K562 (cell line): ENCODE data around the gene PAX5. TPM values are rescaled to one million over a fixed set of nuclear protein-coding genes. Genes with fewer than 3 reads are reported as not detected.
A peak's percentile ranks its signal among the peaks of the same experiment; 100 is the strongest.

Experiments used
- BRCA1 ChIP-seq, 2 experiments: fragments of 450-650 bp in 1 of 2; sonication (generic) in 1 of 2; formaldehyde crosslinking in 1 of 2; IDR thresholded peaks; 2 replicates each; pipeline versions ENCODE4 v1.5.0 to v1.6.1; 2017 to 2020; ENCODE audit warnings: mild to moderate bottlenecking in 1 of 2, missing genetic modification reagents in 1 of 2
- CBX8 ChIP-seq: fragments of 200-600 bp; sonication (generic); IDR thresholded peaks from 2 replicates; pipeline ENCODE4 v1.6.1; 2012; ENCODE audit warnings: borderline replicate concordance, mixed run types, low read depth, mild to moderate bottlenecking, moderate library complexity, mixed read lengths, low read length, control low read depth, inconsistent platforms; ENCODE audit not compliant: poor library complexity, severe bottlenecking; ENCODE audit errors: extremely low read depth
- DDX20 ChIP-seq: fragments of 450-650 bp; IDR thresholded peaks from 2 replicates; pipeline ENCODE4 v1.6.1; 2016; ENCODE audit warnings: missing genetic modification characterization, low read depth, mild to moderate bottlenecking, missing compliant biosample characterization, moderate library complexity
- ETS2 ChIP-seq: IDR thresholded peaks from 2 replicates; pipeline ENCODE4 v1.6.1; 2016; ENCODE audit warnings: borderline replicate concordance, missing genetic modification characterization, mild to moderate bottlenecking, moderate library complexity, missing compliant biosample characterization; ENCODE audit not compliant: poor library complexity, severe bottlenecking
- NBN ChIP-seq: fragments of 450-650 bp; IDR thresholded peaks from 2 replicates; pipeline ENCODE4 v1.6.1; 2016; ENCODE audit warnings: low read depth, mild to moderate bottlenecking
- NELFE ChIP-seq: IDR thresholded peaks from 2 replicates; pipeline ENCODE4 v1.6.1; 2011; ENCODE audit warnings: mild to moderate bottlenecking; ENCODE audit not compliant: insufficient read depth, insufficient read length
- PCBP1 ChIP-seq: fragments of 200-400 bp; formaldehyde crosslinking; IDR thresholded peaks from 2 replicates; pipeline ENCODE4 v1.6.1; 2018; ENCODE audit warnings: mild to moderate bottlenecking, low read depth, low read length; ENCODE audit not compliant: poor library complexity, severe bottlenecking
- RBBP5 ChIP-seq: fragments of 200-600 bp; sonication (generic); IDR thresholded peaks from 2 replicates; pipeline ENCODE4 v1.6.1; 2012; ENCODE audit warnings: borderline replicate concordance, mild to moderate bottlenecking, low read length, control low read depth, inconsistent platforms; ENCODE audit not compliant: insufficient read depth, poor library complexity, severe bottlenecking
- RBM17 ChIP-seq: fragments of 200-400 bp; formaldehyde crosslinking; IDR thresholded peaks from 2 replicates; pipeline ENCODE4 v1.6.1; 2017; ENCODE audit warnings: low read depth, mild to moderate bottlenecking, low read length, borderline replicate concordance
- RBM39 ChIP-seq: fragments of 200-400 bp; formaldehyde crosslinking; optimal IDR thresholded peaks from 2 replicates; pipeline ENCODE3; 2018; ENCODE audit warnings: low read depth, low read length
- RUNX1 ChIP-seq: sonication (generic); IDR thresholded peaks from 2 replicates; pipeline ENCODE4 v1.6.1; 2016; ENCODE audit warnings: antibody characterized with exemption, low read depth
- polyA plus RNA-seq, 8 experiments: library from polyadenylated mRNA; depleted of rRNA in 4 of 8; stranded (reverse) in 5 of 8; unstranded in 3 of 8; fragments of >200 nt; fragmentation: Nextera tagmentation in 2 of 8; fragmentation: Illumina TruSeq in 1 of 8; extraction: Ambion mirVana in 2 of 8; extraction: Trizol in 1 of 8; gene quantifications; 2 replicates each; pipeline versions ENCODE4 v1.2.1 to v1.2.3, GENCODE V29; 2011 to 2014; ENCODE audit warnings: inconsistent platforms in 1 of 8, missing spikeins in 1 of 8
- total RNA-seq, 7 experiments: library from RNA; depleted of rRNA in 6 of 7; stranded (reverse); fragments of >200 nt in 6 of 7; fragmentation: Illumina TruSeq in 2 of 7; extraction: Trizol in 2 of 7; gene quantifications; 2 replicates each; pipeline versions ENCODE4 v1.2.1 to v1.2.3, GENCODE V29; 2011 to 2021; ENCODE audit warnings: low replicate concordance in 1 of 7
- TF ChIP-seq, protein P1 (sequence below): sonication (generic); formaldehyde crosslinking; IDR thresholded peaks from 2 replicates; pipeline ENCODE4 v1.8.1; 2023; ENCODE audit warnings: missing genetic modification reagents, mild to moderate bottlenecking, borderline replicate concordance
- TF ChIP-seq, protein P2 (sequence below): fragments of 250-450 bp; sonication (Bioruptor Pico); IDR thresholded peaks from 2 replicates; pipeline ENCODE4 v1.8.0; 2022; ENCODE audit warnings: inconsistent platforms
- TF ChIP-seq, protein P3 (sequence below): fragments of 450-650 bp; formaldehyde crosslinking; IDR thresholded peaks from 2 replicates; pipeline ENCODE4 v1.4.0; 2022; ENCODE audit warnings: mild to moderate bottlenecking, moderate library complexity
- TF ChIP-seq, protein P4 (sequence below): sonication (generic); formaldehyde crosslinking; IDR thresholded peaks from 2 replicates; pipeline ENCODE4 v1.8.1; 2023; ENCODE audit warnings: mild to moderate bottlenecking, missing genetic modification reagents
- TF ChIP-seq, protein P5 (sequence below): sonication (generic); formaldehyde crosslinking; IDR thresholded peaks from 2 replicates; pipeline ENCODE4 v1.8.0; 2022; ENCODE audit warnings: mild to moderate bottlenecking, missing genetic modification reagents

The PAX5 gene
- total and polyA plus RNA-seq, 9 of the 15 experiments (the other 6 are each of a cell fraction or from before 2014, with no cell fraction given) = 0.03 to 0.09 TPM; not detected in 7

DNA sequence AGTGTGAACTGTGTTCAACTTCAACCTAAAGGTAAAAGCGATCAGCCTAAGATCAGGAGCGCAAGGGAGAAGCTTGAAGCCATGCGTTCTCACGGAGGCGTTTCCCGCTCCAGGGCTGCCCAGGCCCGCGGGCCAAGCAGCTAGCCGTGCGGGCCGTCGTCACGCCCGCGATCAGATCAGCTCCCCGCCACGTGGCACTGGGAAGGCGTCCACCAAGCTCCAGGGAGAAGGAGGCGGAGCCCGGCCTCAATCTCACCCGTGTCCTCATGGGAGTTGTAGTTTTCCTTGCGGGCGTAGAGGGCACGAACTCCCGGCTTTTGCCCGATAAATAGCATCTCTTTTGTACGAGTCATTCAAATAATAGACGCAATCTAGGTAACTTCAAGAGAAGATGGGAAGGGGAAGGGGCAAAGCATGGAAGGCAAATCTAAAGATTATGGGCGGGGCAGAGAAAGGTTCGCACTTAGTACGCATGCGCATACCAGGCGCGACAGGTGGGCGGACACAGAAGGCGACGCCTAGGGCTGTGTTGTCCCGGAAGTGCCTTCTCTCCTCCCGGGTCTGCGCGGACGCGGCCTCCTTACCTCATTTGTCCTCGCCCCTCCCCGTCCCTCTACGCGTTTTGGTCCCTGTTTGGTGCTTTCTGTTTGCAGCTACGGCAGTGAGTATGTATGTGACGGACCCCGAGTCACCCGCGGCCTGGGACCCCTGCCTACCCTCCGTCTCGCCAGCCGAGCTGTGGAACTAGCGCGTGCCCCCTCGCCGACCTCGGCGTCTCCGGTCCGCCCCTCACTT lies 45.5 kb upstream of the PAX5 start (continued):
- TF ChIP-seq, protein P1, sequence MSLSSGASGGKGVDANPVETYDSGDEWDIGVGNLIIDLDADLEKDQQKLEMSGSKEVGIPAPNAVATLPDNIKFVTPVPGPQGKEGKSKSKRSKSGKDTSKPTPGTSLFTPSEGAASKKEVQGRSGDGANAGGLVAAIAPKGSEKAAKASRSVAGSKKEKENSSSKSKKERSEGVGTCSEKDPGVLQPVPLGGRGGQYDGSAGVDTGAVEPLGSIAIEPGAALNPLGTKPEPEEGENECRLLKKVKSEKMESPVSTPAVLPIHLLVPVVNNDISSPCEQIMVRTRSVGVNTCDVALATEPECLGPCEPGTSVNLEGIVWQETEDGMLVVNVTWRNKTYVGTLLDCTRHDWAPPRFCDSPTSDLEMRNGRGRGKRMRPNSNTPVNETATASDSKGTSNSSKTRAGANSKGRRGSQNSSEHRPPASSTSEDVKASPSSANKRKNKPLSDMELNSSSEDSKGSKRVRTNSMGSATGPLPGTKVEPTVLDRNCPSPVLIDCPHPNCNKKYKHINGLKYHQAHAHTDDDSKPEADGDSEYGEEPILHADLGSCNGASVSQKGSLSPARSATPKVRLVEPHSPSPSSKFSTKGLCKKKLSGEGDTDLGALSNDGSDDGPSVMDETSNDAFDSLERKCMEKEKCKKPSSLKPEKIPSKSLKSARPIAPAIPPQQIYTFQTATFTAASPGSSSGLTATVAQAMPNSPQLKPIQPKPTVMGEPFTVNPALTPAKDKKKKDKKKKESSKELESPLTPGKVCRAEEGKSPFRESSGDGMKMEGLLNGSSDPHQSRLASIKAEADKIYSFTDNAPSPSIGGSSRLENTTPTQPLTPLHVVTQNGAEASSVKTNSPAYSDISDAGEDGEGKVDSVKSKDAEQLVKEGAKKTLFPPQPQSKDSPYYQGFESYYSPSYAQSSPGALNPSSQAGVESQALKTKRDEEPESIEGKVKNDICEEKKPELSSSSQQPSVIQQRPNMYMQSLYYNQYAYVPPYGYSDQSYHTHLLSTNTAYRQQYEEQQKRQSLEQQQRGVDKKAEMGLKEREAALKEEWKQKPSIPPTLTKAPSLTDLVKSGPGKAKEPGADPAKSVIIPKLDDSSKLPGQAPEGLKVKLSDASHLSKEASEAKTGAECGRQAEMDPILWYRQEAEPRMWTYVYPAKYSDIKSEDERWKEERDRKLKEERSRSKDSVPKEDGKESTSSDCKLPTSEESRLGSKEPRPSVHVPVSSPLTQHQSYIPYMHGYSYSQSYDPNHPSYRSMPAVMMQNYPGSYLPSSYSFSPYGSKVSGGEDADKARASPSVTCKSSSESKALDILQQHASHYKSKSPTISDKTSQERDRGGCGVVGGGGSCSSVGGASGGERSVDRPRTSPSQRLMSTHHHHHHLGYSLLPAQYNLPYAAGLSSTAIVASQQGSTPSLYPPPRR = no peak
- TF ChIP-seq, protein P2, sequence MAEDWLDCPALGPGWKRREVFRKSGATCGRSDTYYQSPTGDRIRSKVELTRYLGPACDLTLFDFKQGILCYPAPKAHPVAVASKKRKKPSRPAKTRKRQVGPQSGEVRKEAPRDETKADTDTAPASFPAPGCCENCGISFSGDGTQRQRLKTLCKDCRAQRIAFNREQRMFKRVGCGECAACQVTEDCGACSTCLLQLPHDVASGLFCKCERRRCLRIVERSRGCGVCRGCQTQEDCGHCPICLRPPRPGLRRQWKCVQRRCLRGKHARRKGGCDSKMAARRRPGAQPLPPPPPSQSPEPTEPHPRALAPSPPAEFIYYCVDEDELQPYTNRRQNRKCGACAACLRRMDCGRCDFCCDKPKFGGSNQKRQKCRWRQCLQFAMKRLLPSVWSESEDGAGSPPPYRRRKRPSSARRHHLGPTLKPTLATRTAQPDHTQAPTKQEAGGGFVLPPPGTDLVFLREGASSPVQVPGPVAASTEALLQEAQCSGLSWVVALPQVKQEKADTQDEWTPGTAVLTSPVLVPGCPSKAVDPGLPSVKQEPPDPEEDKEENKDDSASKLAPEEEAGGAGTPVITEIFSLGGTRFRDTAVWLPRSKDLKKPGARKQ (CRISPR knock-in tag) = no peak
- TF ChIP-seq PCBP1 = no peak
- peak; percentile 75 for TF ChIP-seq RBBP5
- TF ChIP-seq NELFE = no peak
- TF ChIP-seq, protein P3, sequence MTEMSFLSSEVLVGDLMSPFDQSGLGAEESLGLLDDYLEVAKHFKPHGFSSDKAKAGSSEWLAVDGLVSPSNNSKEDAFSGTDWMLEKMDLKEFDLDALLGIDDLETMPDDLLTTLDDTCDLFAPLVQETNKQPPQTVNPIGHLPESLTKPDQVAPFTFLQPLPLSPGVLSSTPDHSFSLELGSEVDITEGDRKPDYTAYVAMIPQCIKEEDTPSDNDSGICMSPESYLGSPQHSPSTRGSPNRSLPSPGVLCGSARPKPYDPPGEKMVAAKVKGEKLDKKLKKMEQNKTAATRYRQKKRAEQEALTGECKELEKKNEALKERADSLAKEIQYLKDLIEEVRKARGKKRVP (CRISPR knock-in tag) = no peak
- no peak for TF ChIP-seq RBM39
- TF ChIP-seq, protein P4, sequence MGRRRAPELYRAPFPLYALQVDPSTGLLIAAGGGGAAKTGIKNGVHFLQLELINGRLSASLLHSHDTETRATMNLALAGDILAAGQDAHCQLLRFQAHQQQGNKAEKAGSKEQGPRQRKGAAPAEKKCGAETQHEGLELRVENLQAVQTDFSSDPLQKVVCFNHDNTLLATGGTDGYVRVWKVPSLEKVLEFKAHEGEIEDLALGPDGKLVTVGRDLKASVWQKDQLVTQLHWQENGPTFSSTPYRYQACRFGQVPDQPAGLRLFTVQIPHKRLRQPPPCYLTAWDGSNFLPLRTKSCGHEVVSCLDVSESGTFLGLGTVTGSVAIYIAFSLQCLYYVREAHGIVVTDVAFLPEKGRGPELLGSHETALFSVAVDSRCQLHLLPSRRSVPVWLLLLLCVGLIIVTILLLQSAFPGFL (CRISPR knock-in tag) = no peak
- TF ChIP-seq, protein P5, sequence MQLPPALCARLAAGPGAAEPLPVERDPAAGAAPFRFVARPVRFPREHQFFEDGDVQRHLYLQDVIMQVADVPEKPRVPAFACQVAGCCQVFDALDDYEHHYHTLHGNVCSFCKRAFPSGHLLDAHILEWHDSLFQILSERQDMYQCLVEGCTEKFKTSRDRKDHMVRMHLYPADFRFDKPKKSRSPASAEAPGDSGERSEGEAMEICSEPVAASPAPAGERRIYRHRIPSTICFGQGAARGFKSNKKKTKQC (CRISPR knock-in tag) = peak; percentile 95
- no peak for TF ChIP-seq NBN
- no peak for TF ChIP-seq BRCA1 (IDR thresholded peaks at IDR 0.05)
- no peak for TF ChIP-seq BRCA1 (CRISPR knock-in tag; IDR thresholded peaks at IDR 0.05)
- no peak for TF ChIP-seq RUNX1
- no peak for TF ChIP-seq CBX8
- TF ChIP-seq DDX20 (tag) = no peak
- no peak for TF ChIP-seq ETS2 (tag)
- TF ChIP-seq RBM17 = no peak
